Natural killer cell treated with Interleukin-12 subunit alpha and Interleukin-12 subunit beta and Interleukin-15 and Interleukin-18, amount 100 ng/mL, for 72 hours (primary cell): ENCODE data around the gene SERPINB4. TPM values are rescaled to one million over a fixed set of nuclear protein-coding genes. Genes with fewer than 3 reads are reported as not detected.
"Not testable (repeated sequence)": the region's sequence is repeated elsewhere in the genome, so short reads cannot be mapped to it uniquely, and the experiment has no call there.

Experiments
- ATAC-seq, 2 donors: fragments of 150-1000 bp; cut with Tn5 transposase in 1 of 2; sonication (Bioruptor Pico), chemical (Tn5 transposase) in 1 of 2; 2 replicates each; pipeline ENCODE4 v1.10.0; 2021
- DNase-seq: peaks from one replicate; pipeline ENCODE4 v3.0.0; 2022; ENCODE audit warnings: low spot score
- H3K27ac Mint-ChIP-seq, 2 donors: 1 replicate in 1 of 2; 2 replicates in 1 of 2; pipeline ENCODE4 v1.8.0; 2022; ENCODE audit warnings: mixed read lengths in 2 of 2, mild to moderate bottlenecking in 1 of 2, moderate library complexity in 1 of 2
- H3K27me3 Mint-ChIP-seq, 2 donors: 1 replicate in 1 of 2; 2 replicates in 1 of 2; pipeline ENCODE4 v1.8.0; 2022; ENCODE audit warnings: mixed read lengths in 2 of 2
- H3K36me3 Mint-ChIP-seq: one replicate; pipeline ENCODE4 v1.8.0; 2022; ENCODE audit warnings: mixed read lengths
- H3K4me1 Mint-ChIP-seq, 2 donors: 1 replicate in 1 of 2; 2 replicates in 1 of 2; pipeline ENCODE4 v1.8.0; 2022; ENCODE audit warnings: low read depth in 2 of 2, mixed read lengths in 2 of 2, mild to moderate bottlenecking in 1 of 2
- H3K4me3 Mint-ChIP-seq: one replicate; pipeline ENCODE4 v1.8.0; 2022; ENCODE audit warnings: mixed read lengths
- H3K9me3 Mint-ChIP-seq: 2 replicates; pipeline ENCODE4 v1.8.0; 2022; ENCODE audit warnings: mixed read lengths
- total RNA-seq, 2 donors: library from RNA; stranded (reverse); gene quantifications; one replicate each; pipeline ENCODE4 v1.2.3, GENCODE V29; 2022

SERPINB4 gene
- total RNA-seq, 2 donors from 2014 or later = not detected

- not testable (repeated sequence) for H3K36me3 Mint-ChIP-seq, H3K27ac Mint-ChIP-seq, H3K4me1 Mint-ChIP-seq, H3K9me3 Mint-ChIP-seq, H3K4me3 Mint-ChIP-seq, DNase-seq, ATAC-seq, H3K27me3 Mint-ChIP-seq
Measured at GRCh38 chr18:63650271-63650670, 6.2 kb upstream of the SERPINB4 start.

- Mint-ChIP-seq H3K27me3 (peaks cover 3 to 10% of the 10 kb centered on the region in 2 donors), H3K4me1 (no peaks in the 10 kb centered on the region), H3K36me3 (no peaks in the 10 kb centered on the region), H3K4me3 (no peak overlapping the region), H3K27ac (no peak overlapping the region), H3K9me3 (peaks cover 3% of the 10 kb centered on the region)
- no peak for DNase-seq
- ATAC-seq = no peak
Measured at GRCh38 chr18:63648241-63648640, 4.2 kb upstream of the SERPINB4 start.

GRCh38 chr18:63646936-63647335 is 2.9 kb upstream of the SERPINB4 start:
- H3K27me3 Mint-ChIP-seq = peaks cover 3 to 10% of the 10 kb centered on the region in 2 donors
- no peak overlapping the region for H3K27ac Mint-ChIP-seq
- ATAC-seq (no peak), DNase-seq (no peak)
- H3K4me1 Mint-ChIP-seq = no peaks in the 10 kb centered on the region
- peaks cover 3% of the 10 kb centered on the region for H3K9me3 Mint-ChIP-seq
- H3K36me3 Mint-ChIP-seq = no peaks in the 10 kb centered on the region
- no peak overlapping the region for H3K4me3 Mint-ChIP-seq

GRCh38 chr18:63644694-63645093 is 638 bp upstream of the SERPINB4 start:
- DNase-seq, H3K36me3 Mint-ChIP-seq, H3K4me1 Mint-ChIP-seq, H3K4me3 Mint-ChIP-seq, H3K27ac Mint-ChIP-seq, H3K27me3 Mint-ChIP-seq, H3K9me3 Mint-ChIP-seq, ATAC-seq: not testable (repeated sequence)

GRCh38 chr18:63642668-63643356 is 1.2 kb downstream of the SERPINB4 start:
- not testable (repeated sequence) for H3K36me3 Mint-ChIP-seq, H3K27ac Mint-ChIP-seq, ATAC-seq, H3K4me3 Mint-ChIP-seq, DNase-seq, H3K4me1 Mint-ChIP-seq, H3K27me3 Mint-ChIP-seq, H3K9me3 Mint-ChIP-seq

GRCh38 chr18:63641157-63641680 is 2.8 kb downstream of the SERPINB4 start:
- not testable (repeated sequence) for H3K4me1 Mint-ChIP-seq, H3K9me3 Mint-ChIP-seq, DNase-seq, H3K4me3 Mint-ChIP-seq, H3K36me3 Mint-ChIP-seq, H3K27ac Mint-ChIP-seq, H3K27me3 Mint-ChIP-seq, ATAC-seq

GRCh38 chr18:63637703-63638102 is 6.4 kb downstream of the SERPINB4 start:
- H3K4me1 Mint-ChIP-seq = no peaks in the 10 kb centered on the region
- H3K27ac Mint-ChIP-seq = no peak overlapping the region
- no peaks in the 10 kb centered on the region for H3K27me3 Mint-ChIP-seq
- DNase-seq = no peak
- peaks cover 3% of the 10 kb centered on the region for H3K9me3 Mint-ChIP-seq
- H3K4me3 Mint-ChIP-seq = no peak overlapping the region
- no peaks in the 10 kb centered on the region for H3K36me3 Mint-ChIP-seq
- ATAC-seq = no peak

GRCh38 chr18:63627819-63628218 is 16.2 kb downstream of the SERPINB4 start:
- Mint-ChIP-seq H3K27me3 (no peaks in the 10 kb centered on the region), H3K4me1 (no peaks in the 10 kb centered on the region), H3K36me3 (peaks cover 21% of the 10 kb centered on the region), H3K9me3 (peaks cover 28% of the 10 kb centered on the region), H3K27ac (no peak overlapping the region), H3K4me3 (no peak overlapping the region)
- no peak for ATAC-seq
- no peak for DNase-seq

GRCh38 chr18:63626431-63626830 is 17.6 kb downstream of the SERPINB4 start:
- H3K4me1 Mint-ChIP-seq = no peaks in the 10 kb centered on the region
- peaks cover 21% of the 10 kb centered on the region for H3K36me3 Mint-ChIP-seq
- H3K9me3 Mint-ChIP-seq = peaks cover 25% of the 10 kb centered on the region
- DNase-seq (no peak), ATAC-seq (no peak)
- no peak overlapping the region for H3K27ac Mint-ChIP-seq
- no peaks in the 10 kb centered on the region for H3K27me3 Mint-ChIP-seq
- no peak overlapping the region for H3K4me3 Mint-ChIP-seq

- Mint-ChIP-seq H3K9me3 (peaks cover 22% of the 10 kb centered on the region), H3K4me1 (no peaks in the 10 kb centered on the region), H3K27ac (no peak overlapping the region), H3K27me3 (no peaks in the 10 kb centered on the region), H3K36me3 (peaks cover 21% of the 10 kb centered on the region), H3K4me3 (no peak overlapping the region)
- no peak for DNase-seq
- ATAC-seq = no peak
Measured at GRCh38 chr18:63624863-63625262, 19.2 kb downstream of the SERPINB4 start.

GRCh38 chr18:63619661-63620060 is 24.4 kb downstream of the SERPINB4 start:
- H3K4me3 Mint-ChIP-seq = no peak overlapping the region
- ATAC-seq = no peak
- H3K27me3 Mint-ChIP-seq = peaks cover 0 to 4% of the 10 kb centered on the region in 2 donors
- no peaks in the 10 kb centered on the region for H3K36me3 Mint-ChIP-seq
- H3K4me1 Mint-ChIP-seq = no peaks in the 10 kb centered on the region
- H3K27ac Mint-ChIP-seq = no peak overlapping the region
- DNase-seq = no peak
- H3K9me3 Mint-ChIP-seq = peaks cover 5% of the 10 kb centered on the region

- Mint-ChIP-seq H3K36me3 (no peaks in the 10 kb centered on the region), H3K9me3 (peaks cover 2% of the 10 kb centered on the region), H3K27me3 (peaks cover 7 to 10% of the 10 kb centered on the region in 2 donors), H3K4me1 (no peaks in the 10 kb centered on the region), H3K27ac (no peak overlapping the region), H3K4me3 (no peak overlapping the region)
- no peak for ATAC-seq
- DNase-seq = no peak
Measured at GRCh38 chr18:63617915-63618234, 26.2 kb downstream of the SERPINB4 start.

GRCh38 chr18:63617049-63617914 is 26.8 kb downstream of the SERPINB4 start:
- H3K4me3 Mint-ChIP-seq = no peak overlapping the region
- peaks cover 7 to 12% of the 10 kb centered on the region in 2 donors for H3K27me3 Mint-ChIP-seq
- ATAC-seq (no peak), DNase-seq (no peak)
- H3K36me3 Mint-ChIP-seq = no peaks in the 10 kb centered on the region
- no peaks in the 10 kb centered on the region for H3K4me1 Mint-ChIP-seq
- no peaks in the 10 kb centered on the region for H3K9me3 Mint-ChIP-seq
- H3K27ac Mint-ChIP-seq = no peak overlapping the region

GRCh38 chr18:63613420-63613819 is 30.6 kb downstream of the SERPINB4 start:
- no peaks in the 10 kb centered on the region for H3K9me3 Mint-ChIP-seq
- no peak overlapping the region for H3K27ac Mint-ChIP-seq
- no peak overlapping the region for H3K4me3 Mint-ChIP-seq
- H3K27me3 Mint-ChIP-seq = peaks cover 11 to 25% of the 10 kb centered on the region in 2 donors
- ATAC-seq = no peak
- no peak for DNase-seq
- H3K36me3 Mint-ChIP-seq = no peaks in the 10 kb centered on the region
- H3K4me1 Mint-ChIP-seq = no peaks in the 10 kb centered on the region
